ENCODE measurements around the gene SEMA7A. TPM values are rescaled to one million over a fixed set of nuclear protein-coding genes. Genes with fewer than 3 reads are reported as not detected.

Gene SEMA7A
- total RNA-seq, 2 experiments from 2014 or later, result 15.2 to 15.8 TPM

- peaks cover 21% of the 10 kb centered on the region for H3K4me1 Mint-ChIP-seq
- POLR2A ChIA-PET, result no interaction called here
- peaks cover 17% of the 10 kb centered on the region for H3K36me3 Mint-ChIP-seq
- no peaks in the 10 kb centered on the region for H3K27me3 Mint-ChIP-seq
- H3K9me3 Mint-ChIP-seq, result no peaks in the 10 kb centered on the region
- DNase-seq (no peak), ATAC-seq (ENCODE audit: low read depth) (no peak)
- H3K4me3 Mint-ChIP-seq, result no peak overlapping the region
- H3K27ac Mint-ChIP-seq, result peak overlapping the region; percentile 77
These were observed 10.6 kb upstream of the SEMA7A start for GRCh38 chr15:74444106-74445062.

DNA sequence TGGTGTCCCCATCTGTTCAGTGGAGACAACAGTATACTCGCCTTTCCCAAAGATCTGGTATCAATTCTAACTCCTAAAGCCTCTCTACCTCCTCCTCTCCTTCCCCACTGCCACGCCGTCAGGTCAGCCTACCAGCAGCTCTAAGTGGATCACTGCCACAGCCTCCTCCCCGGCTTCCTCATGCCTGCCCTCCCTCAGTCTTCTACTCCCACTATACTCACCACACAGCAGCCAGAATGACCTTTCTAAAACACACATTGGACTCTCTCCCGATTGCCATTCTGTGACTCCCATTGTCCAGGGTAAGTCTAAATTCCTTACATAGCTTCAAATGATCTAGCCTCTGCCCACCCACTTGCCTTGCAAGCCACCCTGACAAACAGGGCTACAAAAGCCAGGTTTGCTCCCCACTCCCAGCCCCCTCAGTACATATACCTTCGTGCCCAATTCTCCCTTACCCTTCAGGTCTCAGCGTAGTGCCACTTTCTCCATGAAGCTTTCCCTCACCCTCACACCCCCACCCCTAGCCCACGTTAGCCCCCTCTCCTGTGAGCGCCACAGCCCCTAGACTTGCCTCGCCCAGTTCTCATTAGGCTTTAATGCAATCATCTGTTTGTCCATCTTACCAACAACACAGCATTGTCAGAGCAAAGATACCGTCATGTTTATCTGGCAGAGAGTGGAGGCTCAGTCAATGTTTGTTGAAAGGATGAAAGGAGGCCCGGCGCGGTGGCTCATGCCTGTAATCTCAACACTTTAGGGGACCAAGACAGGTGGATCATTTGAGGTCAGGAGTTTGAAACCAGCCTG lies 9.5 kb upstream of the SEMA7A start:
- Mint-ChIP-seq H3K27ac (peak overlapping the region; percentile 37), H3K27me3 (no peaks in the 10 kb centered on the region), H3K4me1 (peaks cover 28% of the 10 kb centered on the region), H3K36me3 (peaks cover 16% of the 10 kb centered on the region), H3K4me3 (no peak overlapping the region), H3K9me3 (no peaks in the 10 kb centered on the region)
- ATAC-seq (ENCODE audit: low read depth), result no peak
- POLR2A ChIA-PET, result interaction anchor here (1.1 to 3.2 kb wide), 4 partner anchors 18 to 59 kb away, joined by 3 to 11 read pairs (median 4); partner anchors contain the start of gene UBL7
- DNase-seq, result no peak

DNA sequence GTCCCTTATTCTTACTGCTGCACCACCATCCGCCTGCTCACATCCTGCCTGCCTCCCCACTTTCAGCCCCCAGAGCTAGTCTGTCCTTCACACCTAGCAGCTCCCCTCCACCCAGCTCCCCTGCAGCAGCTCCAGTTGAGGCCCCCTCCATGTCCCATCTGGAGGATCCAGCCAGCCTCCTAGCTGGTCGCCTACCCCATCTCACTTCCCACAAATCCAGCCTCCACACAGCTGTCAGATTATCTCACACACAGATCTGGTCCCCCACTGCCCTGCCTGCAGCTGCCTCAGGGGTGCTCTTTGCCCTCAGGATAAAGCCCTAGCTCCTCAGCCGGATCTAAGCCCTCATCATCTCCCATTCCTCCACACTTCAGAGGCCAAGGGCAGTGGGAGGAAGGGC lies 8.8 kb upstream of the SEMA7A start:
- Mint-ChIP-seq H3K27ac (peak overlapping the region; percentile 37), H3K4me1 (peaks cover 29% of the 10 kb centered on the region), H3K36me3 (peaks cover 9% of the 10 kb centered on the region), H3K27me3 (no peaks in the 10 kb centered on the region), H3K4me3 (no peak overlapping the region), H3K9me3 (no peaks in the 10 kb centered on the region)
- DNase-seq (no peak), ATAC-seq (ENCODE audit: low read depth) (no peak)
- POLR2A ChIA-PET, result interaction anchor here (0.7 to 3.2 kb wide), 5 partner anchors 18 to 59 kb away, joined by 3 to 11 read pairs (median 4); partner anchors contain the start of gene UBL7

DNA sequence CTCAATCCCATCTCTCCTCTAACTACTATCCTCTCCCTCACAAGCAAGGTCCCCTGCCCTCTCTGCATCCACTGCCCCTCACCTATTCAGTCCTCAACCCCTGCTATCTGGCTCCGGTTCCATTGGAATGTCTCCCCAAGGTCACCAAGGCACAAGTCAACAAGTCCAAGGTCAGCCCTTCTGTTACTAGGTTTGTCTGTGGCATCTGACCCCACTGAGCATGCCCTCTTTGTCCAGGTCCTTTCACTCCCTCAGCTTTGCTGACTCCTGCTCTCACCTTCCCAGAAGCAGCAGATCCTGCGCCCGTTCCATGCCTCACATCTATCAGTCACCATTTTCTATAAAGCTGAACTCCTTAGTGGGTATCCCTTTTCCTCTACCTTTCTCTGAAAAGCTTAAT lies 8.3 kb upstream of the SEMA7A start:
- Mint-ChIP-seq H3K36me3 (peaks cover 8% of the 10 kb centered on the region), H3K27me3 (no peaks in the 10 kb centered on the region), H3K4me1 (peaks cover 29% of the 10 kb centered on the region), H3K9me3 (no peaks in the 10 kb centered on the region), H3K4me3 (no peak overlapping the region), H3K27ac (peak overlapping the region; percentile 37)
- DNase-seq (no peak), ATAC-seq (ENCODE audit: low read depth) (no peak)
- POLR2A ChIA-PET, result interaction anchor here (0.7 to 3.2 kb wide), 5 partner anchors 19 to 59 kb away, joined by 3 to 11 read pairs (median 4); partner anchors contain the start of gene UBL7

- DNase-seq (no peak), ATAC-seq (ENCODE audit: low read depth) (no peak)
- Mint-ChIP-seq H3K4me3 (no peak overlapping the region), H3K4me1 (peaks cover 30% of the 10 kb centered on the region), H3K27me3 (no peaks in the 10 kb centered on the region), H3K36me3 (peaks cover 5% of the 10 kb centered on the region), H3K27ac (no peak overlapping the region), H3K9me3 (no peaks in the 10 kb centered on the region)
- POLR2A ChIA-PET, result interaction anchor here (1.0 to 3.2 kb wide), 2 partner anchors 20 to 59 kb away, joined by 5 to 11 read pairs; partner anchors contain the start of gene UBL7
These were observed 7.6 kb upstream of the SEMA7A start for GRCh38 chr15:74441248-74441941.

DNA sequence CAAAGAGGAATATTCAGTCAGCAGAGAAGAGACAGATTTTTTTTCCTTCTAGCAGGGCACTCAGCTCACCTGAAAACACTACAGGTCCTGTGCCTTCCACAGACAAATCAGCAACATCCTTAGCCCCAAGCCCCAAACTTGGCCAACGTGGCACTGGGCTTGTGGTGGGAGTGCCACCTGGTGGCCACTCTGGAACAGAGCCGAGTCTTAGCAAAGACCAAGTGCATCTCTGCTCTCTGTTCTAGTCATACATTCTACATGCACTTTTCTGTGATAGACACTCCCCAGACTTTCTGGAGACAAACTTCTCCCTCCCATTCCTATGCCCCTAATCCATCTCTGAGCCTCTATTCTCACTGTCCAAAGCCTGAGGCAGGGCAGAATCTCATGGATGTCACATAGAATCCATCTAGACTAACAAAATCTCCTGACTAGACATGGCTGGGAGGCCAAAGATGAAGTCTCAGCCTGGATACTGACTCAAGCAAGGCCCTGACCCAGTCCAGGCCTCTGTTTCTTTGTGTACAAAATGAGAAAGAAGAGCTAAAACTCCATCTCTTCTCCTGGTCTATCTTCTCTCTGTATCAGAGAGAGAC lies 5.1 kb upstream of the SEMA7A start:
- Mint-ChIP-seq H3K27ac (peak overlapping the region; percentile 1), H3K36me3 (no peaks in the 10 kb centered on the region), H3K4me1 (peaks cover 49% of the 10 kb centered on the region), H3K4me3 (no peak overlapping the region), H3K9me3 (no peaks in the 10 kb centered on the region), H3K27me3 (no peaks in the 10 kb centered on the region)
- ATAC-seq (ENCODE audit: low read depth) (peak; percentile 73), DNase-seq (peak; percentile 84)
- POLR2A ChIA-PET, result interaction anchor here (1.4 to 2.6 kb wide), 3 partner anchors 54 to 63 kb away, joined by 3 to 15 read pairs (median 12); no protein-coding TSS in a partner anchor

DNA sequence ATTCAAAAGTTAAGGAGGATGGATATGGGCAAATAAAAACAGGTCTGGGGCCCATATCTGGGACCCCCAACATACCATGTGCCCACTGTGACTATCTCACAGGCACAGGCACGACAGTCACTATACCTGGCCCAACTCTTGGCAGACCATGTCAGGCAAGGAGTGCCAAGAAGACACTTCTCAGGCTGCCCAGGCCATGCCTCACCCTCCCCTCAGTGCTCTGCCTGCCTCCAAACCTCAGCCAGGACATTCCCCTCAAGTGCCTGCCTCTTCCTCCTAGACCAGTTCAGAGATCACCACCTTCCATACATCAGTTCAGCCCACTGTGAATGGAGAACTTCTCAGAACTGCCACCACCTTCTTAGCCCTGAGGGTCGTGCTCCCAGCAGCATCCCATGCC lies 4.4 kb upstream of the SEMA7A start:
- POLR2A ChIA-PET, result interaction anchor here (1.6 to 2.6 kb wide), 3 partner anchors 53 to 56 kb away, joined by 8 to 15 read pairs (median 12); no protein-coding TSS in a partner anchor
- no peak for ATAC-seq (ENCODE audit: low read depth)
- Mint-ChIP-seq H3K4me1 (peaks cover 45% of the 10 kb centered on the region), H3K27ac (peak overlapping the region; percentile 1), H3K36me3 (no peaks in the 10 kb centered on the region), H3K27me3 (no peaks in the 10 kb centered on the region), H3K4me3 (no peak overlapping the region), H3K9me3 (no peaks in the 10 kb centered on the region)
- DNase-seq, result no peak

DNA sequence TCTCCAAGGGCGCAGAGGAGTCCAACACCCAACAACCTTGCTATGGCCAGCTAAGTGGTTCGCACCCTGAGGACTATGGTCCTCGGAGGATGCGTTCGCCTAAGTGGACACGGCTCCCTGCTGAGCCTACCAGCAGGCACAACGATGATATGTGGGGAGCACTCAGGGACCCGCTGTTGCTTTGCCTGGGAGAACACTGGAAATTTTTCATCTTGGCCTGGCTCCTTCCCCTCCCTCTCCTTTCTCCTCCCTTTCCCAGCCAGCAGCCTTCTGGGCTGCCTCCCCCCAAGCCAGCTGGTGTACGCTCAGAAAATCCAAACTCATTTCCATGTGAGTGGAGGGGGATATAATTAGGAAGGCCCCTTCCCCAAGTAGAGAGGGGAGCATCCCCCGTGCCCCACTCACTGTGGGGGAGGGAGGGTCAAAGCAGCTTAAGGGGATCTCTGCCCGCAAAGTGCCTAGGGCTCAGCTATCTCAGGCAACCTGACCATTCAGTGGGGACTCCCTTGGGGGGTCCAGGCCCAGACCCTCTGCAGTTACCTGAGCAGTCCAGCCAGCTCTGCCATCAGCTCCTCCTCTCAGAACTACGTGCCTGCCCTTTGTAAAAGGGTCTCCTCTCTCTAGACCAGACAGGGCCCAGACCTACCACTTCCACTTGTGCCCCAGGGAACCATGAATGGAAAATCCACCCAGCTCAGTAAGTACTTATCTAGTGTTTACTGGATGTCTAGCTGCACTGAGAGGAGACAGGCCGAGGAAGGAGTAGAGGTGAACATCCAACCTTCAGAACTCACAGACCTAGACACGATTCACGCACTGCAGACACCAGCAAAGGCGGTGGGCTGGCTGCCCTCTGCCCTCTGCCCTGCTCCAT lies 742 bp upstream of the SEMA7A start:
- no peaks in the 10 kb centered on the region for H3K27me3 Mint-ChIP-seq
- H3K4me1 Mint-ChIP-seq, result peaks cover 59% of the 10 kb centered on the region
- POLR2A ChIA-PET, result interaction anchor here (0.6 to 8.7 kb wide), 11 partner anchors 14 to 385 kb away, joined by 3 to 102 read pairs (median 5); partner anchors contain the start of gene UBL7
- peaks cover 4% of the 10 kb centered on the region for H3K36me3 Mint-ChIP-seq
- DNase-seq (no peak), ATAC-seq (ENCODE audit: low read depth) (no peak)
- H3K4me3 Mint-ChIP-seq, result peak overlapping the region; percentile 87
- peak overlapping the region; percentile 89 for H3K27ac Mint-ChIP-seq
- no peaks in the 10 kb centered on the region for H3K9me3 Mint-ChIP-seq

DNA sequence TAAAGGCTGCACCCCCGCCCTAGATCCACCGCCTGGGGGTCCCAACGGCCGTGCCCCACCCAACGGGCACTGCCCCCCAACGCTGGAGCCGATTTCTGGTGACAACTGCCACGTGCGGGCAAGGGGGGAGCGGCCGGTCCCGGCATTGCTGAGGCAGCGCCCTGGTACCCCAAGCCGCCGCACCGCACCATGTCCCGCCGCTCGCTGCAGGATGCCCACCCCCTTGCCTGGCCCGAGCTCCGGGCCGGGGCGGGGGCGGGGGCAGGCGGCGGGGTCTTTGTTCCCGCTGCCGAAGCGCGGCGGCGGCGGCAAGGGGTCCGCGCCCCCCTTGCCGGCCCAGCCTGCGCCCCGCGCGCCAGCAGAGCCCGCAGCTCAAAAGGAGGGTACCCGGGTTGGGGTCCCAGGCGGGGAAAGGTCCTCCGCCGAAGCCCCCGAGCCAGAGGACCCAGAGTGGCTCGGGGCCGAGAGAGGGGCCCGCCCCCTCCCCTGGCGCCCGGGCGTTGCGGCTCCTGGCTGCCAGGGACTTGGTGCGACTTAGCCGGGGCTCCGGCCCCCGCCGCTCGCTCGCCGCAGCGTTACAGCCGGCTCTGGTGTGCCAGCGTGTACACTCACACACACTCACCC lies 678 bp downstream of the SEMA7A start:
- peak; percentile 58 for DNase-seq
- Mint-ChIP-seq H3K27me3 (no peaks in the 10 kb centered on the region), H3K36me3 (peaks cover 6% of the 10 kb centered on the region), H3K27ac (no peak overlapping the region), H3K4me1 (peaks cover 59% of the 10 kb centered on the region), H3K4me3 (peak overlapping the region; percentile 87), H3K9me3 (no peaks in the 10 kb centered on the region)
- peak; percentile 10 for ATAC-seq (ENCODE audit: low read depth)
- POLR2A ChIA-PET, result interaction anchor here (1.3 to 8.7 kb wide), 5 partner anchors 12 to 49 kb away, joined by 5 to 102 read pairs (median 15); partner anchors contain the start of gene UBL7

GRCh38 chr15:74432271-74432967 lies 1.3 kb downstream of the SEMA7A start:
- peak overlapping the region; percentile 31 for H3K27ac Mint-ChIP-seq
- POLR2A ChIA-PET, result interaction anchor here (2.9 to 8.7 kb wide), 3 partner anchors 12 to 49 kb away, joined by 10 to 102 read pairs (median 67); no protein-coding TSS in a partner anchor
- H3K4me1 Mint-ChIP-seq, result peaks cover 64% of the 10 kb centered on the region
- DNase-seq (no peak), ATAC-seq (ENCODE audit: low read depth) (no peak)
- no peaks in the 10 kb centered on the region for H3K27me3 Mint-ChIP-seq
- H3K9me3 Mint-ChIP-seq, result no peaks in the 10 kb centered on the region
- H3K4me3 Mint-ChIP-seq, result peak overlapping the region; percentile 87
- H3K36me3 Mint-ChIP-seq, result peaks cover 6% of the 10 kb centered on the region

GRCh38 chr15:74431645-74432044 lies 2.1 kb downstream of the SEMA7A start:
- DNase-seq, result peak; percentile 45
- peaks cover 66% of the 10 kb centered on the region for H3K4me1 Mint-ChIP-seq

More at GRCh38 chr15:74431645-74432044, 2.1 kb downstream of the SEMA7A start:
- ATAC-seq (ENCODE audit: low read depth), result no peak
- POLR2A ChIA-PET, result interaction anchor here (0.6 to 8.7 kb wide), 6 partner anchors 11 to 626 kb away, joined by 3 to 102 read pairs (median 8); no protein-coding TSS in a partner anchor
- no peaks in the 10 kb centered on the region for H3K9me3 Mint-ChIP-seq
- H3K27me3 Mint-ChIP-seq, result no peaks in the 10 kb centered on the region
- H3K36me3 Mint-ChIP-seq, result peaks cover 6% of the 10 kb centered on the region
- peak overlapping the region; percentile 31 for H3K27ac Mint-ChIP-seq
- H3K4me3 Mint-ChIP-seq, result peak overlapping the region; percentile 87

Data from activated naive CD8-positive, alpha-beta T cell treated with anti-CD3 and anti-CD28 coated beads, Interleukin-2, amount 10 ng/mL, durations not matched to agents 7 days and 5 days (primary cell).